IMR-90 (cell line): ENCODE results near the gene OPA3. TPM values are rescaled to one million over a fixed set of nuclear protein-coding genes. Genes with fewer than 3 reads are reported as not detected.

Experiments used
- ATAC-seq: fragments of 200-7000 bp; cut with Tn5 transposase; 2 replicates; pipeline ENCODE4 v1.9.1; 2020; ENCODE audit warnings: low read depth, mild to moderate bottlenecking, moderate library complexity
- BruUV-seq: library from RNA; stranded (reverse); fragments of 400-500 nt; replicated peaks from 2 replicates; lab custom pipeline; 2021; lab: Mats Ljungman, UMichigan
- CTCF ChIA-PET: fragments of 300-600 bp; formaldehyde crosslinking; extraction: SDS; loops from one replicate; lab custom pipeline; 2021; ENCODE audit warnings: antibody characterized with exemption; lab: Yijun Ruan, JAX
- POLR2A ChIA-PET: fragments of 300-600 bp; sonication (Branson Sonifier 250); formaldehyde crosslinking; loops from one replicate; lab custom pipeline; 2022; ENCODE audit warnings: antibody characterized with exemption; ENCODE audit not compliant: unreplicated experiment; lab: Charles Lee
- DNase-seq: peaks from one replicate; pipeline ENCODE4 v3.0.0; 2013
- H2AFZ ChIP-seq: replicated peaks from 2 replicates; pipeline ENCODE3; 2013; ENCODE audit warnings: low read length, mild to moderate bottlenecking; ENCODE audit not compliant: poor library complexity
- H2AK5ac ChIP-seq: 2 replicates; pipeline ENCODE4 v1.6.1; 2013; ENCODE audit warnings: low read depth, low read length, inconsistent platforms
- H2AK9ac ChIP-seq: replicated peaks from 2 replicates; pipeline ENCODE3; 2013; ENCODE audit warnings: mild to moderate bottlenecking, low read depth, low read length, moderate library complexity; ENCODE audit not compliant: poor library complexity
- H2BK120ac ChIP-seq: 2 replicates; pipeline ENCODE4 v1.6.1; 2013; ENCODE audit warnings: low read depth, low read length, inconsistent platforms
- H2BK15ac ChIP-seq: 3 replicates; pipeline ENCODE4 v1.6.1; 2013; ENCODE audit warnings: low read depth, low read length, inconsistent platforms
- H2BK20ac ChIP-seq: 2 replicates; pipeline ENCODE4 v1.6.1; 2013; ENCODE audit warnings: low read depth, mild to moderate bottlenecking, inconsistent platforms, low read length, moderate library complexity
- H2BK5ac ChIP-seq: 2 replicates; pipeline ENCODE4 v1.6.1; 2013; ENCODE audit warnings: mild to moderate bottlenecking, low read depth, low read length, inconsistent platforms; ENCODE audit not compliant: poor library complexity, severe bottlenecking
- H3K14ac ChIP-seq: replicated peaks from 2 replicates; pipeline ENCODE4 v1.6.1; 2013; ENCODE audit warnings: low read depth, low read length, inconsistent platforms
- H3K18ac ChIP-seq: 2 replicates; pipeline ENCODE4 v1.6.1; 2013; ENCODE audit warnings: low read depth, low read length, control low read depth
- H3K23ac ChIP-seq: 2 replicates; pipeline ENCODE4 v1.6.1; 2013; ENCODE audit warnings: low read depth, low read length, inconsistent platforms
- H3K27ac ChIP-seq: 2 replicates; pipeline ENCODE4 v1.5.1; 2013; ENCODE audit warnings: mild to moderate bottlenecking, control low read depth, low read length; ENCODE audit not compliant: insufficient read depth
- H3K27me3 ChIP-seq: 2 replicates; pipeline ENCODE4 v1.6.1; 2013; ENCODE audit warnings: low read length; ENCODE audit not compliant: control insufficient read depth, insufficient read depth
- H3K36me3 ChIP-seq: 2 replicates; pipeline ENCODE4 v1.6.1; 2013; ENCODE audit warnings: low read length, mixed read lengths; ENCODE audit not compliant: control insufficient read depth, insufficient read depth
- H3K4ac ChIP-seq: 2 replicates; pipeline ENCODE4 v1.6.1; 2013; ENCODE audit warnings: low read depth, low read length, inconsistent platforms
- H3K4me1 ChIP-seq: 2 replicates; pipeline ENCODE4 v1.6.1; 2013; ENCODE audit warnings: low read length, mixed read lengths; ENCODE audit not compliant: control insufficient read depth, insufficient read depth
- H3K4me2 ChIP-seq: 2 replicates; pipeline ENCODE4 v1.6.1; 2013; ENCODE audit warnings: low read depth, mild to moderate bottlenecking, control low read depth, low read length, moderate library complexity
- H3K4me3 ChIP-seq: 2 replicates; pipeline ENCODE4 v1.5.1; 2013; ENCODE audit warnings: low read depth, mild to moderate bottlenecking, control low read depth, low read length, moderate library complexity; ENCODE audit not compliant: insufficient read depth
- H3K56ac ChIP-seq: 2 replicates; pipeline ENCODE4 v1.6.1; 2013; ENCODE audit warnings: low read length, inconsistent platforms; ENCODE audit not compliant: insufficient read depth; ENCODE audit errors: extremely low read depth
- H3K79me1 ChIP-seq, 2 experiments: 2 replicates each; pipeline ENCODE4 v1.6.1; 2013; ENCODE audit warnings: low read length in 2 of 2, inconsistent platforms in 1 of 2, low read depth in 1 of 2
- H3K9ac ChIP-seq: 2 replicates; pipeline ENCODE4 v1.6.1; 2013; ENCODE audit warnings: low read depth, low read length, control low read depth
- H3K9me1 ChIP-seq: 2 replicates; pipeline ENCODE4 v1.6.1; 2013; ENCODE audit warnings: low read length, inconsistent platforms; ENCODE audit not compliant: insufficient read depth
- H3K9me3 ChIP-seq: 2 replicates; pipeline ENCODE4 v1.6.1; 2013; ENCODE audit warnings: low read length; ENCODE audit not compliant: control insufficient read depth, insufficient read depth
- H4K20me1 ChIP-seq: 2 replicates; pipeline ENCODE4 v1.6.1; 2013; ENCODE audit warnings: low read length, inconsistent platforms; ENCODE audit not compliant: insufficient read depth
- H4K5ac ChIP-seq: 2 replicates; pipeline ENCODE4 v1.6.1; 2013; ENCODE audit warnings: mild to moderate bottlenecking, low read depth, low read length, control low read depth
- H4K8ac ChIP-seq, 2 experiments: 2 replicates each; pipeline ENCODE4 v1.6.1; 2013; ENCODE audit warnings: low read depth in 2 of 2, low read length in 2 of 2, control low read depth in 1 of 2, inconsistent platforms in 1 of 2
- H4K91ac ChIP-seq: 2 replicates; pipeline ENCODE4 v1.6.1; 2013; ENCODE audit warnings: low read depth, low read length, inconsistent platforms; ENCODE audit not compliant: insufficient read depth
- BHLHE40 ChIP-seq: fragments of 150-350 bp; IDR thresholded peaks from 2 replicates; pipeline ENCODE4 v1.6.1; 2016; ENCODE audit warnings: mild to moderate bottlenecking, low read depth, low read length
- CEBPB ChIP-seq: IDR thresholded peaks from 2 replicates; pipeline ENCODE4 v1.6.1; 2012; ENCODE audit warnings: low read depth, low read length, improper control_type of control experiment
- CHD1 ChIP-seq: IDR thresholded peaks from 2 replicates; pipeline ENCODE4 v1.6.1; 2012; ENCODE audit warnings: low read depth, low read length, improper control_type of control experiment
- CTCF ChIP-seq: conservative IDR thresholded peaks from 2 replicates; pipeline ENCODE4 v1.5.1; 2012; ENCODE audit warnings: mild to moderate bottlenecking, low read depth, low read length, improper control_type of control experiment
- ELK1 ChIP-seq: fragments of 150-350 bp; IDR thresholded peaks from 2 replicates; pipeline ENCODE4 v1.6.1; 2016; ENCODE audit warnings: low read depth, mild to moderate bottlenecking, low read length, moderate library complexity, borderline replicate concordance
- FOS ChIP-seq: fragments of 150-350 bp; IDR thresholded peaks from 2 replicates; pipeline ENCODE4 v1.6.1; 2016; ENCODE audit warnings: low read depth, low read length
- MAFK ChIP-seq: IDR thresholded peaks from 2 replicates; pipeline ENCODE4 v1.6.1; 2012; ENCODE audit warnings: low read depth, low read length, improper control_type of control experiment
- MAZ ChIP-seq: IDR thresholded peaks from 2 replicates; pipeline ENCODE4 v1.6.1; 2012; ENCODE audit warnings: low read depth, mild to moderate bottlenecking, low read length, improper control_type of control experiment, moderate library complexity, borderline replicate concordance
- MXI1 ChIP-seq: IDR thresholded peaks from 2 replicates; pipeline ENCODE4 v1.6.1; 2012; ENCODE audit warnings: low read depth, mild to moderate bottlenecking, low read length, moderate library complexity, borderline replicate concordance
- NFE2L2 ChIP-seq: fragments of 150-350 bp; IDR thresholded peaks from 2 replicates; pipeline ENCODE4 v1.6.1; 2016; ENCODE audit warnings: low read depth, mild to moderate bottlenecking, low read length
- POLR2A ChIP-seq: IDR thresholded peaks from 2 replicates; pipeline ENCODE4 v1.6.1; 2012; ENCODE audit warnings: mild to moderate bottlenecking, low read depth, low read length
- RAD21 ChIP-seq: IDR thresholded peaks from 2 replicates; pipeline ENCODE4 v1.6.1; 2012; ENCODE audit warnings: low read length, improper control_type of control experiment
- RCOR1 ChIP-seq: IDR thresholded peaks from 2 replicates; pipeline ENCODE4 v1.6.1; 2012; ENCODE audit warnings: mild to moderate bottlenecking, low read length, improper control_type of control experiment; ENCODE audit not compliant: insufficient replicate concordance
- RFX5 ChIP-seq: IDR thresholded peaks from 2 replicates; pipeline ENCODE4 v1.8.0; 2012; ENCODE audit warnings: low read depth, mild to moderate bottlenecking, low read length, moderate library complexity
- SMC3 ChIP-seq: fragments of 150-350 bp; IDR thresholded peaks from 2 replicates; pipeline ENCODE4 v1.6.1; 2016; ENCODE audit warnings: low read depth, mild to moderate bottlenecking, antibody characterized with exemption, low read length, moderate library complexity
- USF2 ChIP-seq: fragments of 150-350 bp; IDR thresholded peaks from 2 replicates; pipeline ENCODE4 v1.6.1; 2017; ENCODE audit warnings: mild to moderate bottlenecking, antibody characterized with exemption, low read length, low read depth
- WGBS, 2 experiments: methylation state at CpG; one replicate each; pipeline versions ENCODE4 v1.1.5 to v1.1.7; 2013; ENCODE audit warnings: missing lambda C conversion rate in 2 of 2; ENCODE audit not compliant: insufficient read length in 1 of 2; ENCODE audit errors: extremely low coverage in 2 of 2; 5-methylcytosine and 5-hydroxymethylcytosine counted together
- dilution Hi-C: fragments of 300-500 bp; cut with HindIII; formaldehyde crosslinking; loops from one replicate; pipeline ENCODE4 v1.14.3; 2018; ENCODE audit warnings: low sequenced_read_pairs; ENCODE audit not compliant: unreplicated experiment
- in situ Hi-C: fragments of 300-500 bp; cut with MboI; formaldehyde crosslinking; loops from 3 replicates; pipeline ENCODE4 v1.14.3; 2019; ENCODE audit warnings: low sequenced_read_pairs, inconsistent platforms, mixed read lengths
- intact Hi-C: fragments of 100-400 bp; cut with micrococcal nuclease; formaldehyde crosslinking; loops from 2 replicates; pipeline ENCODE4 v1.10.0; 2022
- polyA plus RNA-seq, 3 experiments: library from polyadenylated mRNA; depleted of rRNA; stranded (reverse); fragments of >200 nt; gene quantifications; 2 replicates each; pipeline ENCODE4 v1.2.3, GENCODE V29; 2012; ENCODE audit warnings: low replicate concordance in 1 of 3
- total RNA-seq: library from RNA; depleted of rRNA; stranded (reverse); fragments of >200 nt; gene quantifications from 2 replicates; pipeline ENCODE4 v1.2.3, GENCODE V29; 2012

Gene OPA3
- total and polyA plus RNA-seq, 2 of the 4 experiments (the other 2 are of a cell fraction): 5.2 to 9.6 TPM

GRCh38 chr19:45591004-45591637 lies 6.5 kb upstream of the OPA3 start:
- 35% methylated on average over 36 of the region's 48 CpGs; no CpG with 5 or more reads in 1 of the 2 experiments for WGBS, 2 experiments
- intact Hi-C loops (no loop called here), dilution Hi-C loops (no loop called here), in situ Hi-C loops (no loop called here)
- Histone ChIP-seq H3K4me2 (no peak overlapping the region), H3K9me1 (no peaks in the 10 kb centered on the region), H3K9ac (no peak overlapping the region), H3K56ac (no peak overlapping the region), H3K23ac (no peak overlapping the region), H3K27ac (no peak overlapping the region), H2BK5ac (no peak overlapping the region), H3K36me3 (no peaks in the 10 kb centered on the region), H2AFZ (peak overlapping the region; percentile 81), H4K8ac (no peak overlapping the region), H3K4ac (no peak overlapping the region), H3K9me3 (no peaks in the 10 kb centered on the region), H2BK120ac (no peak overlapping the region), H3K27me3 (peaks cover 10% of the 10 kb centered on the region), H2BK20ac (no peak overlapping the region), H3K4me3 (no peak overlapping the region), H2AK9ac (peak overlapping the region; percentile 65), H3K18ac (no peak overlapping the region), H3K4me1 (no peaks in the 10 kb centered on the region), H2BK15ac (no peak overlapping the region), H4K5ac (no peak overlapping the region), H3K79me1 (no peaks in the 10 kb centered on the region), H3K14ac (no peak overlapping the region), H4K91ac (no peak overlapping the region), H4K20me1 (no peaks in the 10 kb centered on the region), H2AK5ac (no peak overlapping the region)
- ChIA-PET POLR2A (no interaction called here), CTCF (no interaction called here)
- peak; percentile 85 for ATAC-seq
- no peak for TF ChIP-seq ELK1
- peak; percentile 53 for TF ChIP-seq CTCF
- no peak for TF ChIP-seq RCOR1
- no peak for TF ChIP-seq POLR2A
- TF ChIP-seq FOS: no peak
- no peak for TF ChIP-seq MAFK
- no peak for TF ChIP-seq CHD1
- peak; percentile 25; the same call in 1 of the 2 replicates for TF ChIP-seq BHLHE40
- no peak for TF ChIP-seq CEBPB
- TF ChIP-seq NFE2L2: no peak
- TF ChIP-seq USF2: peak; percentile 63; the same call in 1 of the 2 replicates
- peak; percentile 39; the same call in 1 of the 2 replicates for TF ChIP-seq SMC3
- no peak for TF ChIP-seq MXI1
- peak; percentile 59 for TF ChIP-seq RAD21
- TF ChIP-seq MAZ: no peak
- TF ChIP-seq RFX5: no peak
- no TSS peak for BruUV-seq
- peak; percentile 35 for DNase-seq
